Left hindlimb (tissue), 1 donor: Measurements from ENCODE around the gene DNAL4.
"Not testable (repeated sequence)": the region's sequence is repeated elsewhere in the genome, so short reads cannot be mapped to it uniquely, and the experiment has no call there.

ENCODE experiments used
- DNase-seq: peaks from one replicate; pipeline ENCODE4 v3.0.0-alpha.2; 2018

DNAL4 gene

GRCh38 chr22:38826801-38827200 is 32.9 kb upstream of the DNAL4 start:
- DNase-seq: no peak

GRCh38 chr22:38826386-38826785 is 32.4 kb upstream of the DNAL4 start:
- DNase-seq: no peak

GRCh38 chr22:38824585-38824984 is 30.6 kb upstream of the DNAL4 start:
- DNase-seq: peak; percentile 73

GRCh38 chr22:38823637-38824036 is 29.7 kb upstream of the DNAL4 start:
- DNase-seq: no peak

GRCh38 chr22:38823076-38823475 is 29.1 kb upstream of the DNAL4 start:
- DNase-seq: no peak

GRCh38 chr22:38820020-38820419 is 26.1 kb upstream of the DNAL4 start:
- DNase-seq: no peak

- DNase-seq: no peak
Measured at GRCh38 chr22:38819387-38819940, 25.5 kb upstream of the DNAL4 start.

- no peak for DNase-seq
Measured at GRCh38 chr22:38817196-38817595, 23.3 kb upstream of the DNAL4 start.

GRCh38 chr22:38815842-38816241 is 21.9 kb upstream of the DNAL4 start:
- DNase-seq: no peak

GRCh38 chr22:38811241-38811640 is 17.3 kb upstream of the DNAL4 start:
- no peak for DNase-seq

GRCh38 chr22:38805041-38805593 is 11.2 kb upstream of the DNAL4 start:
- DNase-seq: not testable (repeated sequence)

- DNase-seq: peak; percentile 51
Measured at GRCh38 chr22:38802671-38803121, 8.8 kb upstream of the DNAL4 start.

- DNase-seq: no peak
Measured at GRCh38 chr22:38799265-38800002, 5.5 kb upstream of the DNAL4 start.

- DNase-seq: no peak
Measured at GRCh38 chr22:38798496-38798895, 4.6 kb upstream of the DNAL4 start.

- no peak for DNase-seq
Measured at GRCh38 chr22:38796262-38796957, 2.5 kb upstream of the DNAL4 start.

GRCh38 chr22:38795569-38795968 is 1.6 kb upstream of the DNAL4 start:
- no peak for DNase-seq

GRCh38 chr22:38793317-38793716 is 626 bp downstream of the DNAL4 start:
- no peak for DNase-seq

- DNase-seq: no peak
Measured at GRCh38 chr22:38792833-38793232, 1.1 kb downstream of the DNAL4 start.

- no peak for DNase-seq
Measured at GRCh38 chr22:38789606-38790005, 4.3 kb downstream of the DNAL4 start.

GRCh38 chr22:38788846-38789245 is 5.1 kb downstream of the DNAL4 start:
- DNase-seq: no peak

- DNase-seq: no peak
Measured at GRCh38 chr22:38788021-38788816, 5.7 kb downstream of the DNAL4 start.

GRCh38 chr22:38786631-38787030 is 7.3 kb downstream of the DNAL4 start:
- DNase-seq: no peak

- no peak for DNase-seq
Measured at GRCh38 chr22:38784856-38785255, 9.1 kb downstream of the DNAL4 start.
